Activated CD8-positive, alpha-beta T cell treated with anti-CD3 and anti-CD28 coated beads, Interleukin-2, amount 10 ng/mL, durations not matched to agents 7 days and 5 days (primary cell): ENCODE data around the gene MAGEH1. TPM values are rescaled to one million over a fixed set of nuclear protein-coding genes. Genes with fewer than 3 reads are reported as not detected.
A peak's percentile ranks its signal among the peaks of the same experiment; 100 is the strongest.
"Not testable (repeated sequence)": the region's sequence is repeated elsewhere in the genome, so short reads cannot be mapped to it uniquely, and the experiment has no call there.

ENCODE experiments used
- ATAC-seq: fragments of 150-1000 bp; cut with Tn5 transposase; one replicate; pipeline ENCODE4 v1.10.0; 2021; ENCODE audit warnings: moderate library complexity
- CTCF ChIA-PET: fragments of 350-600 bp; sonication (Branson Sonifier 250); formaldehyde crosslinking; loops from one replicate; lab custom pipeline; 2021; ENCODE audit warnings: antibody characterized with exemption; lab: Charles Lee
- POLR2A ChIA-PET: fragments of 350-600 bp; sonication (Branson Sonifier 250); formaldehyde crosslinking; loops from one replicate; lab custom pipeline; 2021; ENCODE audit warnings: antibody characterized with exemption; lab: Charles Lee
- DNase-seq: peaks from one replicate; pipeline ENCODE4 v3.0.0-alpha.2; 2020
- H3K27ac Mint-ChIP-seq: one replicate; pipeline ENCODE4 v1.8.0; 2021; ENCODE audit warnings: mild to moderate bottlenecking, mixed read lengths
- H3K27me3 Mint-ChIP-seq: one replicate; pipeline ENCODE4 v1.8.0; 2021; ENCODE audit warnings: low read depth, mixed read lengths
- H3K36me3 Mint-ChIP-seq: one replicate; pipeline ENCODE4 v1.8.0; 2021; ENCODE audit warnings: low read depth, mixed read lengths
- H3K4me1 Mint-ChIP-seq: one replicate; pipeline ENCODE4 v1.8.0; 2021; ENCODE audit warnings: low read depth, mixed read lengths
- H3K4me3 Mint-ChIP-seq: one replicate; pipeline ENCODE4 v1.8.0; 2021; ENCODE audit warnings: mild to moderate bottlenecking, mixed read lengths
- H3K9me3 Mint-ChIP-seq: one replicate; pipeline ENCODE4 v1.8.0; 2022; ENCODE audit warnings: mixed read lengths; ENCODE audit not compliant: insufficient read depth
- total RNA-seq, 2 experiments: library from RNA; stranded (reverse); gene quantifications; one replicate each; pipeline ENCODE4 v1.2.3, GENCODE V29; 2021

The MAGEH1 gene, protein sequence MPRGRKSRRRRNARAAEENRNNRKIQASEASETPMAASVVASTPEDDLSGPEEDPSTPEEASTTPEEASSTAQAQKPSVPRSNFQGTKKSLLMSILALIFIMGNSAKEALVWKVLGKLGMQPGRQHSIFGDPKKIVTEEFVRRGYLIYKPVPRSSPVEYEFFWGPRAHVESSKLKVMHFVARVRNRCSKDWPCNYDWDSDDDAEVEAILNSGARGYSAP
- total RNA-seq = 10 to 100 TPM; 13.1 to 14.3 TPM

DNA sequence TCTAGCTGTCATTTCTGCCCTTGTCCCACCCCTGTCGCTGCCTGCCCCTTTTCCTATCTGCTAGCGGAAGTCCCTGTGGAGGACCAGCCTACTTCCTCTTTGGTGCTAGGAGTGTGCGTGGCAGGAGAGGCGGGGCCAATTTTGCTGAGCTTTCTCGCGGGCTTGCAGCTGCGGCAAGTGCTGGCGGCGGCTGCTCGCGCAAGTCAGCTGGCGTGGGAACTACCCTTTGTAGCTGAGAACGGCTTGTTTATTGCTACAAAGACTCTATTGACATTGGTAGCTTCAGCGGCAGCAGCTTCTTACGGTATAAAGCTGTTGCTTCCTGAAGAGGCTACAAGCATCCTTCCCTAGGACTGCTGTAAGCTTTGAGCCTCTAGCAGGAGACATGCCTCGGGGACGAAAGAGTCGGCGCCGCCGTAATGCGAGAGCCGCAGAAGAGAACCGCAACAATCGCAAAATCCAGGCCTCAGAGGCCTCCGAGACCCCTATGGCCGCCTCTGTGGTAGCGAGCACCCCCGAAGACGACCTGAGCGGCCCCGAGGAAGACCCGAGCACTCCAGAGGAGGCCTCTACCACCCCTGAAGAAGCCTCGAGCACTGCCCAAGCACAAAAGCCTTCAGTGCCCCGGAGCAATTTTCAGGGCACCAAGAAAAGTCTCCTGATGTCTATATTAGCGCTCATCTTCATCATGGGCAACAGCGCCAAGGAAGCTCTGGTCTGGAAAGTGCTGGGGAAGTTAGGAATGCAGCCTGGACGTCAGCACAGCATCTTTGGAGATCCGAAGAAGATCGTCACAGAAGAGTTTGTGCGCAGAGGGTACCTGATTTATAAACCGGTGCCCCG is at the start of gene MAGEH1:
Gene MAGEH1 (plus strand): TSS at position 138 of the 843 bp plus-strand sequence. CDS start 248 bp downstream, at position 386.
- H3K27ac Mint-ChIP-seq = peak within 1 kb of the TSS; percentile 86
- H3K4me1 Mint-ChIP-seq = peaks cover 11% of the 10 kb centered on the region
- no peaks in the 10 kb centered on the region for H3K27me3 Mint-ChIP-seq
- ChIA-PET POLR2A (interaction anchor here (0.6 to 1.6 kb wide), 2 partner anchors 37 to 453 kb away, joined by 3 to 11 read pairs; no protein-coding TSS in a partner anchor), CTCF (interaction anchor here (0.7 to 2.3 kb wide), 5 partner anchors 37 to 796 kb away, joined by 3 to 9 read pairs (median 4); partner anchors contain the start of genes APEX2 and RRAGB)
- peak; percentile 95 for ATAC-seq
- DNase-seq = peak; percentile 86
- H3K36me3 Mint-ChIP-seq = no peaks in the 10 kb centered on the region
- H3K9me3 Mint-ChIP-seq = no peaks in the 10 kb centered on the region
- H3K4me3 Mint-ChIP-seq = peak within 1 kb of the TSS; percentile 88

DNA sequence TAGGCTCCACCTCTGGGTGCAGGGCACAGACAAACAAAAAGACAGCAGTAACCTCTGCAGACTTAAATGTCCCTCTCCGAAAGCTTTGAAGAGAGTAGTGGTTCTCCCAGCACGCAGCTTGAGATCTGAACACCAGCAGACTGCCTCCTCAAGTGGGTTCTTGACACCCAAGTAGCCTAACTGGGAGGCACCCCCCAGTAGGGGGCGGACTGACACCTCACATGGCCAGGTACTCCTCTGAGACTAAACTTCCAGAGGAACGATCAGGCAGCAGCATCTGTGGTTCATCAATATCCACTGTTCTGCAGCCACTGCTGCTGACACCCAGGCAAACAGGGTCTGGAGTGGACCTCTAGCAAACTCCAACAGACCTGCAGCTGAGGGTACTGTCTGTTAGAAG is 24.8 kb upstream of the MAGEH1 start:
- H3K4me1 Mint-ChIP-seq, H3K4me3 Mint-ChIP-seq, H3K9me3 Mint-ChIP-seq, H3K27ac Mint-ChIP-seq, POLR2A ChIA-PET, H3K36me3 Mint-ChIP-seq, ATAC-seq, H3K27me3 Mint-ChIP-seq: not testable (repeated sequence)
- peak; percentile 24 for DNase-seq
- CTCF ChIA-PET = interaction anchor here (1.1 kb wide), 1 partner anchor 821 kb away, joined by 3 read pairs; no protein-coding TSS in a partner anchor

DNA sequence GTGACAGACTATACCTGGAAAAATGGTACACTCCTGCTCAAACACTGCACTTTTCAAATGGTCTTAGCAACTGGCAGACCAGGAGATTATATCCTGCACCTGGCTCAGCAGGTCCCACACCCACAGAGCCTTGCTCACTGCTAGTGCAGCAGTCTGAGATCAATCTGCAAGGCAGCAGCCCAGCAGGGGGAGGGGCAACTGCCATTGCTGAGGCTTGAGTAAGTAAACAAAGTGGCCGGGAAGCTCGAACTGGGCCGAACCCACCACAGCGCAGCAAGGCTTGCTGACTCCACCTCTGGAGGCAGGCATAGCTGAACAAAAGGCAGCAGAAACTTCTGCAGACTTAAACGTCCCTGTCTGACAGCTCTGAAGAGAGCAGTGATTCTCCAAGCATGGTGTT is 8.5 kb upstream of the MAGEH1 start:
- DNase-seq, H3K4me1 Mint-ChIP-seq, CTCF ChIA-PET, H3K27ac Mint-ChIP-seq, H3K27me3 Mint-ChIP-seq, H3K4me3 Mint-ChIP-seq, H3K36me3 Mint-ChIP-seq, POLR2A ChIA-PET, ATAC-seq, H3K9me3 Mint-ChIP-seq: not testable (repeated sequence)

DNA sequence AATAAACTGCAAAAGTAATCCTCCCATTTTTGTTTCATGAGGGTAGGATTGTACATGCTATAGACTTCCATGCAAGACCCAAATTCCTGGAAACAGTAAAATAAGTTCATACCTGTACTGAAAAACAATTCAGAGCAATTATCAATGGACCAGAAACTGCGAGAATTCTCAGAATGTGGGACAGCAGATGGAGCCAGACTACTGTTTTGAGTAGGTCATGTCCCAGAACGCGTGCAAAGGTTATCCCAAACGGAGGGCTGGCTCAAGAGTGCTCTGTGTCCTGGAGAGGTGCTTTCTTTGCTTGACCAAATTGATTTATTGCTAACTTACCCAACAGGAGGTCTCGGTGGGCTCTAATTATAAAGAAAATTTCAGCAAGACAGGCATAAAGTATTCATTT is 1.7 kb upstream of the MAGEH1 start:
- ATAC-seq (no peak), DNase-seq (no peak)
- H3K4me3 Mint-ChIP-seq = no peak overlapping the region
- H3K27ac Mint-ChIP-seq = no peak overlapping the region
- peaks cover 5% of the 10 kb centered on the region for H3K27me3 Mint-ChIP-seq
- no peaks in the 10 kb centered on the region for H3K36me3 Mint-ChIP-seq
- ChIA-PET CTCF (no interaction called here), POLR2A (no interaction called here)
- H3K4me1 Mint-ChIP-seq = peaks cover 11% of the 10 kb centered on the region
- no peaks in the 10 kb centered on the region for H3K9me3 Mint-ChIP-seq

DNA sequence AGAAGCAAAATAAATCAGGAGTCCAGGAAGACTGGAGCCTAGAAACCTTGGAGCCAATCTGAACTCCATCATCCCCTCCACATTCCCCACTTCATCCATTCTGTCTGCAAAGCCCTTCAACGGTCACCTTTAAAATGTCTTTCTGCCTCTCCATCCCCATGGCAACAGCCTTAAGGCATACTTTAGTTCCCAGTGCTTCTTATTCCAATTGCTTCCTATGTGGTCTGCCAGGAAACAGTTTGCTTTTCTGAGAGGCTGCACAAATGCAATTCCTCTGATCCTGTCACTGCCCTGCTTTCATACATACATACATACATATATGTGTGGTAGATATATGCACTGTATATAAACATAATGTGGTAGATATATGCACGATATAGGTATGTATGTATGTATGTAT is 786 bp upstream of the MAGEH1 start:
- no peaks in the 10 kb centered on the region for H3K9me3 Mint-ChIP-seq
- POLR2A ChIA-PET = interaction anchor here (1.6 kb wide), 1 partner anchor 38 kb away, joined by 11 read pairs; no protein-coding TSS in a partner anchor
- H3K27ac Mint-ChIP-seq = no peak overlapping the region

DNA sequence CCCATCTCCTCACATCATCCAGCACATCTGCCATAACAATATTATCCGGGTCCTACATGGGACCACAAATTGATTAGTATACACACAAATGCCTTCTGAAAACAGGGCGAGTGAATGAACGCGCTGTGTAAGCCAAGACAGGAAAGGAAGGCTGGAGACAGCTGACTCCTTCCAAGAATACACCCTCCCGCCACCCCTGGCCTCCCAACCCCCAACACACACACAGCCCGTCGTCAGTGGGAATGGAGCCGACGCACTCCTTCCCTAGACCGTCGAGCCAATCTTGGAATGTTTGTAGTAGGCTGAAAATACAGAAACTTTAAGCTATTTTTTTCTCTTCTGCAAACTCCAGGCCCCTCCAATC is 319 bp upstream of the MAGEH1 start:
- ChIA-PET POLR2A (interaction anchor here (0.6 to 1.6 kb wide), 2 partner anchors 37 to 452 kb away, joined by 3 to 11 read pairs; no protein-coding TSS in a partner anchor), CTCF (interaction anchor here (0.7 to 2.3 kb wide), 5 partner anchors 37 to 797 kb away, joined by 3 to 9 read pairs (median 4); partner anchors contain the start of genes APEX2 and RRAGB)
- peak overlapping the region; percentile 88 for H3K4me3 Mint-ChIP-seq
- no peaks in the 10 kb centered on the region for H3K27me3 Mint-ChIP-seq
- no peaks in the 10 kb centered on the region for H3K9me3 Mint-ChIP-seq
- H3K36me3 Mint-ChIP-seq = no peaks in the 10 kb centered on the region
- DNase-seq (no peak), ATAC-seq (peak; percentile 18)
- H3K4me1 Mint-ChIP-seq = peaks cover 11% of the 10 kb centered on the region
- peak overlapping the region; percentile 86 for H3K27ac Mint-ChIP-seq

More for the DNA sequence above, 786 bp upstream of the MAGEH1 start:
- no peak for DNase-seq
- no peak overlapping the region for H3K4me3 Mint-ChIP-seq
- H3K27me3 Mint-ChIP-seq = peaks cover 2% of the 10 kb centered on the region
- H3K4me1 Mint-ChIP-seq = peaks cover 11% of the 10 kb centered on the region
- no peaks in the 10 kb centered on the region for H3K36me3 Mint-ChIP-seq
- no peak for ATAC-seq
- CTCF ChIA-PET = interaction anchor here (1.1 to 2.3 kb wide), 3 partner anchors 38 to 797 kb away, joined by 3 to 9 read pairs (median 4); no protein-coding TSS in a partner anchor

DNA sequence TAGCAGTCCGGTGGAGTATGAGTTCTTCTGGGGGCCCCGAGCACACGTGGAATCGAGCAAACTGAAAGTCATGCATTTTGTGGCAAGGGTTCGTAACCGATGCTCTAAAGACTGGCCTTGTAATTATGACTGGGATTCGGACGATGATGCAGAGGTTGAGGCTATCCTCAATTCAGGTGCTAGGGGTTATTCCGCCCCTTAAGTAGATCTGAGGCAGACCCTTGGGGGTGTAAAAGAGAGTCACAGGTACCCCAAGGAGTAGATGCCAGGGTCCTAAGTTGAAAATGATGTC is 852 bp downstream of the MAGEH1 start:
- ATAC-seq (peak; percentile 16), DNase-seq (peak; percentile 20)
- Mint-ChIP-seq H3K9me3 (no peaks in the 10 kb centered on the region), H3K27me3 (no peaks in the 10 kb centered on the region), H3K27ac (peak overlapping the region; percentile 86), H3K36me3 (no peaks in the 10 kb centered on the region), H3K4me1 (peaks cover 11% of the 10 kb centered on the region), H3K4me3 (peak overlapping the region; percentile 88)
- CTCF ChIA-PET = interaction anchor here (1.6 to 2.3 kb wide), 2 partner anchors 36 to 265 kb away, joined by 6 to 9 read pairs; partner anchors contain the start of gene RRAGB
- POLR2A ChIA-PET = interaction anchor here (1.6 kb wide), 1 partner anchor 36 kb away, joined by 11 read pairs; no protein-coding TSS in a partner anchor

DNA sequence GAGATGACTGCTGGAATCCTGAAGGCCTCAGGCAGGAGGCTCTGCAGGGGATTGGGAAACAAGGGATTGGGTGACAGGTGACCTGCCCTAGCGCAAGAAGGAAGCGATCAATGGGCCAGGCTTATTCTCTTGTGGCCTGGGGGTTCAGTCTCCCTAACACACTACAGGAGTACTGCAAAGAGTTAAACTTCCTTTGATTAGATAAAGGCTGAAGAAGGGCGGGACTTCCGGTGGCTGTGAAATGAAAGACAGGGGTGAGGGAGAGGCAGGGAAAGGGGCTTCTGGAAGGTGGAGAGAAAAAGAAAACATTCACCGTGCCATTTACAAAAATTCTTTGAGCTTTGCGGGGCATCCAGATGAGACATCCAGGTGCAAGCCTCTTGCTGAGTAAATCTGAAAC is 3.8 kb downstream of the MAGEH1 start:
- H3K36me3 Mint-ChIP-seq, DNase-seq, ATAC-seq, H3K27me3 Mint-ChIP-seq, H3K4me3 Mint-ChIP-seq, CTCF ChIA-PET, H3K9me3 Mint-ChIP-seq, H3K27ac Mint-ChIP-seq, POLR2A ChIA-PET: not testable (repeated sequence)
- H3K4me1 Mint-ChIP-seq = peaks cover 10% of the 10 kb centered on the region

DNA sequence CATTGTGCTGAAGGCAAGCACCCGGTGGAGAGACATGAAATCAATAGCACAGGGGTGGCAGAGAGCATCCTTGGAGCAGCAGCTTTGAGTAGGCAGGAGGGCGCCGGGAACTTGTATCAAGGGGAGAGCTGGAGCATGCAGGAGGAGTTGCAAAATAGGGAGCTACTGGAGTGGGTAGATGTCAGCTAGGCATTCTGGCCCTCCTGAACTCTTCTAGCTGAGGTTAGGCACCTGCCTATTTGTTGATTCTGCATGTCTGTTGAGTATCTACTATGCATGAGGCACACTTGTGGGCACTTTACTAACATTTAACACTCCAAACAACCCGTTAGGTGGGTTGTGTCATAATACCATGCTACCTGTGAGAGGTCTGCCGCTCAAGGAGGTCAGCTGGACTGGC is 7.5 kb downstream of the MAGEH1 start:
- H3K4me3 Mint-ChIP-seq, H3K4me1 Mint-ChIP-seq, H3K36me3 Mint-ChIP-seq, ATAC-seq, DNase-seq, POLR2A ChIA-PET, H3K9me3 Mint-ChIP-seq, H3K27me3 Mint-ChIP-seq, CTCF ChIA-PET, H3K27ac Mint-ChIP-seq: not testable (repeated sequence)

DNA sequence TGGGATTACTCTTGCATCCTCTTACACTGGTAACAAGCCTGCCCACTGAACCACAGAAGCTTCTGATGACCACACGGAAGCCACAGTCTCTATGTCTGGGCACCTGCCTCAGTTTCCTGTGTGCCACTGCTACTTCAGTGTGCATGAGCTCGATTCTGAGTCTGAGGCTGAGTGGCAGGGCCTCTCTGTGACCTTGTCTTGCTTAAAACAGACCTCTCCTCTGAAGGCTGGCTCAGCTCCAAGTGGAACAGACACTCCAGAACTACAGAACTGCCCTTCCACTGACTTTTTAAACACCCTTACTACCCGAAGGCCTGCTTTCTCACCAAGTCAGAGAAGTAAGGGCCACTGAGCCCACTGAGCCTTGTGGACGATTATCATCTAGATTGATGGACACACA is 8.0 kb downstream of the MAGEH1 start:
- ATAC-seq, H3K9me3 Mint-ChIP-seq, H3K36me3 Mint-ChIP-seq, H3K27me3 Mint-ChIP-seq, POLR2A ChIA-PET, H3K27ac Mint-ChIP-seq, H3K4me1 Mint-ChIP-seq, DNase-seq, CTCF ChIA-PET, H3K4me3 Mint-ChIP-seq: not testable (repeated sequence)

DNA sequence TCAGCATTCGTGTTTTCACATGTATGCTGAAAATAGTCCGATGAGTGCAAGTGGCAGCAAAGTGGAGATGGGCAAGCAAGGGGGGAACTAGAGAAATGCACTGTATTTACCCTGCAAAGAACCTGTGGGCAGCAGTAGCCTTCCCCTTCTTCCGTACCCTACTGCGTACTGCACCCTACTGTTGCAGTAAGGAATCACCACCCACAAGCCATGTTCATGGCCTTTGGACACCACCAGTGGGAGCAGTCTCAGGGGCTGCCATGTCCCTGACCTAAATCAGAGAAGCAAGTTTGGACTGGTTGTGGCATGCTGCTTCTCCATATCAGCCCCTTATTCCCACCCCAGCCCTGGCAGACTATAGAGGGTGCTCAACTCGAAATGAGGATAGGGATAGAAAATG is 12.1 kb downstream of the MAGEH1 start:
- DNase-seq, ATAC-seq, H3K9me3 Mint-ChIP-seq, POLR2A ChIA-PET, H3K4me1 Mint-ChIP-seq, H3K27ac Mint-ChIP-seq, H3K4me3 Mint-ChIP-seq, H3K36me3 Mint-ChIP-seq, H3K27me3 Mint-ChIP-seq, CTCF ChIA-PET: not testable (repeated sequence)

DNA sequence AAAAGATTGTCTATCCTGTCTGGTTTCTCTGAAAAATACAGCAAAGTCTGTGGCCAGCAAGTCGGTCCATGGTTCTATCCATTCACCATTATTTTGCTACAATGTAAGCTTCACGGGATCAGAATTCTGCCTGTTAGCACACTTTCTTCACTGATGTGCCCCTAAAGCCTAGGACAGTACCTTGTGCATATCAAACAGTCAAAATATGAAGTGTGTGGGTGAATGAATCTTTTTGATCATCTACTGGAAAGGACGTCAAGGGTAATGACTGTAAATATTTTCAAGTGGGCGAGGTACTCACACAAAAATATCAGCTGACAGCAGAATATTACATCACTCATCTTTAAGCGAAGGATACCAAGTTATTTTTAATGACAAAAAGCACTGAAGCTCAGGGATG is 13.2 kb downstream of the MAGEH1 start:
- H3K36me3 Mint-ChIP-seq, ATAC-seq, CTCF ChIA-PET, H3K27me3 Mint-ChIP-seq, H3K4me1 Mint-ChIP-seq, POLR2A ChIA-PET, H3K4me3 Mint-ChIP-seq, H3K27ac Mint-ChIP-seq, H3K9me3 Mint-ChIP-seq, DNase-seq: not testable (repeated sequence)
